Measurements from ENCODE around the gene LMAN2.

The LMAN2 gene

GRCh38 chr5:177358370-177358819, 6.9 kb upstream of the LMAN2 start:
- Histone ChIP-seq H2BK5ac (ENCODE audit: low read depth, low read length, poor library complexity, severe bottlenecking) (no peak overlapping the region), H3K27me3 (ENCODE audit: control insufficient read depth in 1 of 2, insufficient read depth in 1 of 2, low read length in 2 of 2) (peaks cover 0 to 65% of the 10 kb centered on the region in 2 experiments), H4K91ac (ENCODE audit: low read length) (peak overlapping the region; percentile 92), H3K23ac (ENCODE audit: low read length in 2 of 2) (no peak overlapping the region), H4K8ac (ENCODE audit: low read length) (no peak overlapping the region), H3K4ac (ENCODE audit: low read depth in 1 of 2, low read length in 2 of 2) (peak overlapping the region; percentile 24 to 76), H3K4me1 (ENCODE audit: control insufficient read depth, insufficient read depth, low read depth, low read length) (peaks cover 16% of the 10 kb centered on the region), H2BK15ac (ENCODE audit: low read depth, poor library complexity, severe bottlenecking) (peak overlapping the region; percentile 29), H3K4me3 (ENCODE audit: insufficient read depth in 1 of 2, low read depth in 1 of 2, low read length in 2 of 2) (peak overlapping the region in 1 of 2 experiments; percentile 14), H3K79me1 (replicated peaks; ENCODE audit: low read length, poor library complexity, severe bottlenecking) (no peaks in the 10 kb centered on the region), H2AFZ (ENCODE audit: low read depth, low read length) (no peak overlapping the region), H3K4me2 (ENCODE audit: low read length, poor library complexity, severe bottlenecking) (no peak overlapping the region), H3K9me3 (ENCODE audit: control insufficient read depth, low read length) (peaks cover 7% of the 10 kb centered on the region), H2BK120ac (ENCODE audit: low read depth, low read length) (no peak overlapping the region), H3K36me3 (ENCODE audit: control insufficient read depth in 1 of 2, insufficient read depth in 2 of 2, low read depth in 1 of 2, low read length in 2 of 2) (no peaks in the 10 kb centered on the region), H2BK12ac (ENCODE audit: low read length in 2 of 2) (peak overlapping the region; percentile 81 to 88), H3K9ac (ENCODE audit: low read length) (no peak overlapping the region), H3K18ac (ENCODE audit: low read depth in 1 of 2, low read length in 2 of 2) (peak overlapping the region; percentile 61 to 85), H3K14ac (ENCODE audit: low read length in 2 of 2) (peak overlapping the region in 1 of 2 experiments; percentile 82), H2AK5ac (ENCODE audit: low read length, severe bottlenecking) (peak overlapping the region; percentile 53), H3K27ac (ENCODE audit: low read length, poor library complexity, severe bottlenecking) (no peak overlapping the region)
- 77% methylated on average over 5 of the region's 5 CpGs for WGBS
- DNase-seq, result no peak

- H2AFZ ChIP-seq (ENCODE audit: low read depth, low read length), result peak within 1 kb of the TSS; percentile 42
- DNase-seq, result peak; percentile 73
Measured at GRCh38 chr5:177357459-177358351, 6.2 kb upstream of the LMAN2 start, which contains the start of gene RGS14. Gene RGS14, plus strand, starts transcription at chr5:177357924. Its CDS starts 101 bp downstream, at chr5:177358025.

GRCh38 chr5:177357146-177357458, 5.6 kb upstream of the LMAN2 start:
- H2AFZ ChIP-seq (ENCODE audit: low read depth, low read length), result no peak overlapping the region
- H3K14ac ChIP-seq (ENCODE audit: low read length in 2 of 2), result no peak overlapping the region
- no peak overlapping the region for H3K4me3 ChIP-seq (ENCODE audit: insufficient read depth in 1 of 2, low read depth in 1 of 2, low read length in 2 of 2)
- no peaks in the 10 kb centered on the region for H3K79me1 ChIP-seq (replicated peaks; ENCODE audit: low read length, poor library complexity, severe bottlenecking)
- H3K36me3 ChIP-seq (ENCODE audit: control insufficient read depth in 1 of 2, insufficient read depth in 2 of 2, low read depth in 1 of 2, low read length in 2 of 2), result no peaks in the 10 kb centered on the region
- H3K23ac ChIP-seq (ENCODE audit: low read length in 2 of 2), result no peak overlapping the region
- WGBS, result 97% methylated on average over 5 of the region's 5 CpGs
- peaks cover 7% of the 10 kb centered on the region for H3K9me3 ChIP-seq (ENCODE audit: control insufficient read depth, low read length)
- H2BK5ac ChIP-seq (ENCODE audit: low read depth, low read length, poor library complexity, severe bottlenecking), result no peak overlapping the region
- H2AK5ac ChIP-seq (ENCODE audit: low read length, severe bottlenecking), result no peak overlapping the region
- H3K18ac ChIP-seq (ENCODE audit: low read depth in 1 of 2, low read length in 2 of 2), result peak overlapping the region in 1 of 2 experiments; percentile 55
- H4K8ac ChIP-seq (ENCODE audit: low read length), result peak overlapping the region; percentile 56
- H3K27me3 ChIP-seq (ENCODE audit: control insufficient read depth in 1 of 2, insufficient read depth in 1 of 2, low read length in 2 of 2), result peaks cover 0 to 56% of the 10 kb centered on the region in 2 experiments
- DNase-seq, result no peak
- no peak overlapping the region for H2BK120ac ChIP-seq (ENCODE audit: low read depth, low read length)
- H3K4ac ChIP-seq (ENCODE audit: low read depth in 1 of 2, low read length in 2 of 2), result no peak overlapping the region
- no peak overlapping the region for H3K4me2 ChIP-seq (ENCODE audit: low read length, poor library complexity, severe bottlenecking)
- no peak overlapping the region for H2BK15ac ChIP-seq (ENCODE audit: low read depth, poor library complexity, severe bottlenecking)
- peak overlapping the region in 1 of 2 experiments; percentile 79 for H2BK12ac ChIP-seq (ENCODE audit: low read length in 2 of 2)
- H3K4me1 ChIP-seq (ENCODE audit: control insufficient read depth, insufficient read depth, low read depth, low read length), result peaks cover 13% of the 10 kb centered on the region
- H3K27ac ChIP-seq (ENCODE audit: low read length, poor library complexity, severe bottlenecking), result no peak overlapping the region
- no peak overlapping the region for H4K91ac ChIP-seq (ENCODE audit: low read length)
- no peak overlapping the region for H3K9ac ChIP-seq (ENCODE audit: low read length)

More at GRCh38 chr5:177357459-177358351, 6.2 kb upstream of the LMAN2 start, which contains the start of gene RGS14:
- Histone ChIP-seq H2AK5ac (ENCODE audit: low read length, severe bottlenecking) (peak within 1 kb of the TSS; percentile 53), H3K4me2 (ENCODE audit: low read length, poor library complexity, severe bottlenecking) (no peak within 1 kb of the TSS), H3K4me3 (ENCODE audit: insufficient read depth in 1 of 2, low read depth in 1 of 2, low read length in 2 of 2) (peak within 1 kb of the TSS in 1 of 2 experiments; percentile 14), H3K27me3 (ENCODE audit: control insufficient read depth in 1 of 2, insufficient read depth in 1 of 2, low read length in 2 of 2) (peaks cover 0 to 62% of the 10 kb centered on the region in 2 experiments), H2BK5ac (ENCODE audit: low read depth, low read length, poor library complexity, severe bottlenecking) (no peak within 1 kb of the TSS), H2BK120ac (ENCODE audit: low read depth, low read length) (peak within 1 kb of the TSS; percentile 51), H3K79me1 (replicated peaks; ENCODE audit: low read length, poor library complexity, severe bottlenecking) (no peaks in the 10 kb centered on the region), H2BK12ac (ENCODE audit: low read length in 2 of 2) (peak within 1 kb of the TSS; percentile 81 to 88), H2BK15ac (ENCODE audit: low read depth, poor library complexity, severe bottlenecking) (peak within 1 kb of the TSS; percentile 29), H3K4me1 (ENCODE audit: control insufficient read depth, insufficient read depth, low read depth, low read length) (peaks cover 12% of the 10 kb centered on the region), H4K91ac (ENCODE audit: low read length) (peak within 1 kb of the TSS; percentile 92), H3K18ac (ENCODE audit: low read depth in 1 of 2, low read length in 2 of 2) (peak within 1 kb of the TSS; percentile 61 to 85), H3K23ac (ENCODE audit: low read length in 2 of 2) (no peak within 1 kb of the TSS), H3K14ac (ENCODE audit: low read length in 2 of 2) (peak within 1 kb of the TSS in 1 of 2 experiments; percentile 83), H3K27ac (ENCODE audit: low read length, poor library complexity, severe bottlenecking) (no peak within 1 kb of the TSS), H3K4ac (ENCODE audit: low read depth in 1 of 2, low read length in 2 of 2) (peak within 1 kb of the TSS; percentile 76 to 88), H3K9me3 (ENCODE audit: control insufficient read depth, low read length) (peaks cover 7% of the 10 kb centered on the region), H3K36me3 (ENCODE audit: control insufficient read depth in 1 of 2, insufficient read depth in 2 of 2, low read depth in 1 of 2, low read length in 2 of 2) (no peaks in the 10 kb centered on the region), H3K9ac (ENCODE audit: low read length) (no peak within 1 kb of the TSS), H4K8ac (ENCODE audit: low read length) (peak within 1 kb of the TSS; percentile 81)
- WGBS, result 64% methylated on average over 37 of the region's 37 CpGs

GRCh38 chr5:177356746-177357145, 5.3 kb upstream of the LMAN2 start:
- Histone ChIP-seq H2AK5ac (ENCODE audit: low read length, severe bottlenecking) (no peak overlapping the region), H2BK120ac (ENCODE audit: low read depth, low read length) (no peak overlapping the region), H2BK5ac (ENCODE audit: low read depth, low read length, poor library complexity, severe bottlenecking) (no peak overlapping the region), H3K14ac (ENCODE audit: low read length in 2 of 2) (no peak overlapping the region), H3K18ac (ENCODE audit: low read depth in 1 of 2, low read length in 2 of 2) (no peak overlapping the region), H3K27ac (ENCODE audit: low read length, poor library complexity, severe bottlenecking) (no peak overlapping the region), H4K8ac (ENCODE audit: low read length) (no peak overlapping the region), H3K9ac (ENCODE audit: low read length) (no peak overlapping the region), H2BK15ac (ENCODE audit: low read depth, poor library complexity, severe bottlenecking) (no peak overlapping the region), H3K27me3 (ENCODE audit: control insufficient read depth in 1 of 2, insufficient read depth in 1 of 2, low read length in 2 of 2) (peaks cover 0 to 54% of the 10 kb centered on the region in 2 experiments), H3K36me3 (ENCODE audit: control insufficient read depth in 1 of 2, insufficient read depth in 2 of 2, low read depth in 1 of 2, low read length in 2 of 2) (no peaks in the 10 kb centered on the region), H4K91ac (ENCODE audit: low read length) (no peak overlapping the region), H3K79me1 (replicated peaks; ENCODE audit: low read length, poor library complexity, severe bottlenecking) (no peaks in the 10 kb centered on the region), H3K23ac (ENCODE audit: low read length in 2 of 2) (no peak overlapping the region), H3K4me3 (ENCODE audit: insufficient read depth in 1 of 2, low read depth in 1 of 2, low read length in 2 of 2) (no peak overlapping the region), H3K4ac (ENCODE audit: low read depth in 1 of 2, low read length in 2 of 2) (no peak overlapping the region), H3K9me3 (ENCODE audit: control insufficient read depth, low read length) (peaks cover 7% of the 10 kb centered on the region), H3K4me1 (ENCODE audit: control insufficient read depth, insufficient read depth, low read depth, low read length) (peaks cover 15% of the 10 kb centered on the region), H3K4me2 (ENCODE audit: low read length, poor library complexity, severe bottlenecking) (no peak overlapping the region), H2AFZ (ENCODE audit: low read depth, low read length) (no peak overlapping the region), H2BK12ac (ENCODE audit: low read length in 2 of 2) (no peak overlapping the region)
- no peak for DNase-seq
- WGBS, result 76% methylated on average over 3 of the region's 3 CpGs
